GM23248 (cell line): ENCODE data around the gene BLOC1S6.

Source experiments
- EZH2 ChIP-seq: fragments of 200-600 bp; sonication (generic); IDR thresholded peaks from 2 replicates; pipeline ENCODE4 v1.6.1; 2018; ENCODE audit warnings: antibody characterized with exemption, mild to moderate bottlenecking; ENCODE audit not compliant: insufficient read depth, poor library complexity, severe bottlenecking
- EZH2phosphoT487 ChIP-seq: fragments of 200-600 bp; sonication (generic); IDR thresholded peaks from 2 replicates; pipeline ENCODE4 v1.6.1; 2018; ENCODE audit warnings: antibody characterized with exemption, moderate library complexity, mild to moderate bottlenecking, low read depth; ENCODE audit not compliant: insufficient read depth

GRCh38 chr15:45604326-45604725 is 17.1 kb downstream of the BLOC1S6 start:
- no peak for TF ChIP-seq EZH2
- TF ChIP-seq EZH2phosphoT487 = no peak
